GM21367 (cell line): ENCODE data around the gene CALN1.
"Not testable (repeated sequence)": the region's sequence is repeated elsewhere in the genome, so short reads cannot be mapped to it uniquely, and the experiment has no call there.

Experiments
- ATAC-seq: cut with Tn5 transposase; IDR thresholded peaks from one replicate; pipeline ENCODE4 v1.9.1; 2021; ENCODE audit not compliant: unreplicated experiment

Gene CALN1

GRCh38 chr7:72268796-72269195 is 143.3 kb downstream of the CALN1 start:
- no peak for ATAC-seq

- no peak for ATAC-seq
Measured at GRCh38 chr7:72268090-72268489, 144.0 kb downstream of the CALN1 start.

GRCh38 chr7:72267291-72267800 is 144.8 kb downstream of the CALN1 start:
- ATAC-seq: no peak

GRCh38 chr7:72266771-72267170 is 145.4 kb downstream of the CALN1 start:
- ATAC-seq: no peak

- ATAC-seq: no peak
Measured at GRCh38 chr7:72265071-72265904, 146.8 kb downstream of the CALN1 start.

- ATAC-seq: no peak
Measured at GRCh38 chr7:72260406-72260805, 151.7 kb downstream of the CALN1 start.

GRCh38 chr7:72258074-72258473 is 154.1 kb downstream of the CALN1 start:
- no peak for ATAC-seq

GRCh38 chr7:72254455-72254854 is 157.7 kb downstream of the CALN1 start:
- no peak for ATAC-seq

- no peak for ATAC-seq
Measured at GRCh38 chr7:72249106-72249505, 163.0 kb downstream of the CALN1 start.

- no peak for ATAC-seq
Measured at GRCh38 chr7:72244826-72245398, 167.2 kb downstream of the CALN1 start.

- ATAC-seq: no peak
Measured at GRCh38 chr7:72243329-72243728, 168.8 kb downstream of the CALN1 start.

- no peak for ATAC-seq
Measured at GRCh38 chr7:72235351-72235750, 176.8 kb downstream of the CALN1 start.

GRCh38 chr7:72234086-72234485 is 178.1 kb downstream of the CALN1 start:
- ATAC-seq: no peak

- no peak for ATAC-seq
Measured at GRCh38 chr7:72230281-72230680, 181.9 kb downstream of the CALN1 start.

- ATAC-seq: no peak
Measured at GRCh38 chr7:72223351-72223750, 188.8 kb downstream of the CALN1 start.

GRCh38 chr7:72222136-72222535 is 190.0 kb downstream of the CALN1 start:
- no peak for ATAC-seq

GRCh38 chr7:72219500-72219899 is 192.6 kb downstream of the CALN1 start:
- ATAC-seq: no peak

- no peak for ATAC-seq
Measured at GRCh38 chr7:72217151-72217550, 195.0 kb downstream of the CALN1 start.

GRCh38 chr7:72213769-72214168 is 198.4 kb downstream of the CALN1 start:
- no peak for ATAC-seq

- no peak for ATAC-seq
Measured at GRCh38 chr7:72213081-72213480, 199.1 kb downstream of the CALN1 start.

- ATAC-seq: no peak
Measured at GRCh38 chr7:72211175-72211574, 201.0 kb downstream of the CALN1 start.

- not testable (repeated sequence) for ATAC-seq
Measured at GRCh38 chr7:72209006-72209405, 203.1 kb downstream of the CALN1 start.
